Hindlimb muscle (tissue), 1 donor: ENCODE data around the gene MYL12B. TPM values are rescaled to one million over a fixed set of nuclear protein-coding genes. Genes with fewer than 3 reads are reported as not detected.

Source experiments
- DNase-seq: peaks from one replicate; pipeline ENCODE4 v3.0.0-alpha.2; 2013
- polyA plus RNA-seq: library from polyadenylated mRNA; unstranded; fragments of 120-200 nt; gene quantifications from one replicate; pipeline ENCODE4 v1.2.1, GENCODE V29; 2013; ENCODE audit not compliant: insufficient read length

Gene MYL12B
- polyA plus RNA-seq, 1 donor = 205 TPM

DNA sequence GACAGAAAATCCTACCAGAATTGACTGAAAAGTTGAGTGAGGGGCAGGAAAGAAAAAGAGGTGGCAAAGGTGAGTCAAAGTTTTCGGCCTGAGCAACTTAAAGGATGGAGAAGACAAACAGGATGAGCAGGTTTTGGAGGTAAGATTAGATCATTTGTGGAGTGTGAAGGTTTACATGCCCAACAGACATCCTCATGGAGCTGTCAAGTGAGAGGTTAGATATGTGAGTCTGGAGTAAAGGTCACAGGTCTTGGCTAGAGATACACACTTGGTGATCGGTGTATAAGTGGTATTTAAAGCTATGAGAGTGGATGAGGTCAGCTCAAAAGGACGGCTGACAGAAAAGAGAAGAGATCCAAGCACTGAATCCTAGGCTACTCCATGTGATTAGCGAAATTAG, 25.5 kb upstream of the MYL12B start:
- DNase-seq = no peak

DNA sequence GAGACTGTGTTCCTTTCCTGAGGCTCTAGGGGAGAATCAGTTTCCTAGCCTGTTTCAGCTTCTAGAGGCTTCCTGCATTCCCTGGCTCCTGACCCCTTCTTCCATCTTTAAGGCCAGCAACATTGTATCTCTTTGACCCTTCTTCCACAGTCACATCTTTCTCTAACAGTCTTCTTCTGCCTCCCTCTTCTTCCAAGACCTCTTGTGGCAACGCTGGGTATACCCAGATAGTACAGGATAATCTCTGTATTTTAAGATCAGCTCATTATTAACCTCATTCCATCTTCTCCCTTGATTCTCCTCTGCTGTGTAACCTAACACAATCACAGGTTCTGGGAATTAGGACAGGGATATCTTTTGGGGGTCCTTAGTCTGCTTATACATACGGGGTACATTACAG, 23.2 kb upstream of the MYL12B start:
- DNase-seq = no peak

DNA sequence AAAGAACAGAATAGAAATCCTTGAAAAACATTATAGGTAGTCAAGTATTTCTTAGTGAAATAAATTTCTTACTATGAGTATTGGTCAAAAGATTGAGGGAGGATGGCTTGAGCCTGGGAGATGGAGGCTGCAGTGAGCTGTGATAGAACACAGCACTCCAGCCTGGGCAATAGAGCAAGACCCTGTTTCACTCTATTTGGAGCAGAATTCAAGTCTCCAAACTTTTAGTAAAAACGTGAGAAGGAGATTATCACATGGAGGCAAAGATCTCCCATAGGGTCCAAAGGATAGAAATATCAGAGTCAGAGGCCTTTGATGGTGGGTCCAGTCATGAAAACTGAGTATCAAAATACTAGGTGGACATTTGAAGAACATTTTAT, 16.8 kb upstream of the MYL12B start:
- DNase-seq = no peak

DNA sequence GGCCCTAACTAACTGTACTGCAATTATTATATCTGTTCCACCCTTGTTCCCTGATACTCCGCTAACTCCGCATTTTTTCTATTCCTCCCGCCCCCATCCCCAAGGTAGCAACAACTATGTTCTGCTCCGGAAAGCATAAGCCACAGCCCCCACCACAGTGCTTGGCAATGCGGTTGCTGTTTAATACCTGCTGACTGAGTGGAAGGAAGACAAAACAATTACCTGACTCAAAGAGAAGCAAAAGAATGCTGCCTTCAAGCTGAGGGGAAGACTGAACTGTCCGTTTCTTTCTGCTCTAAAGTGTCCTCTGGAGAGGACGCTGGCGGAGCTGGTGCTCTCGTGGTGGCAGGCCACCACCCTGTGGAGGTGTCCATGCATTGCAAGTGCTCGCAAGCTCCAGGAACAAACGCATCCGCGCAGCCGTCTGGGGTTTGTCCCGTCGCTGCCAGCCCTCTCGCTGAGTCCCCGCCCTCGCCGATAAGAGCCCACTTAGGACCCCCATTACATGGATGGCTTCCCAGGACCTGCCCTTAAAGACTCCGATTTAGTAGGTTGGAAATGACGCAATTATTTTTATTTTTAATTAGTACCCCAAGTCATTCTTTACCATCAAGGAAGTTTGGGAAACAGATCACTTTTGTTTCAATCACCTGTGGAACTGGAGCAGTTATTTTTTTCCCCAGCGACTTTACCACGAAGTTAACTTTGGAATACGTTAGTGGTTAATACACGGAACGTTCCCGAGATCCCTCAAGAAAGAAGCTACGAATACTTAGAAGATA, 15.9 kb upstream of the MYL12B start:
- peak; percentile 91 for DNase-seq

DNA sequence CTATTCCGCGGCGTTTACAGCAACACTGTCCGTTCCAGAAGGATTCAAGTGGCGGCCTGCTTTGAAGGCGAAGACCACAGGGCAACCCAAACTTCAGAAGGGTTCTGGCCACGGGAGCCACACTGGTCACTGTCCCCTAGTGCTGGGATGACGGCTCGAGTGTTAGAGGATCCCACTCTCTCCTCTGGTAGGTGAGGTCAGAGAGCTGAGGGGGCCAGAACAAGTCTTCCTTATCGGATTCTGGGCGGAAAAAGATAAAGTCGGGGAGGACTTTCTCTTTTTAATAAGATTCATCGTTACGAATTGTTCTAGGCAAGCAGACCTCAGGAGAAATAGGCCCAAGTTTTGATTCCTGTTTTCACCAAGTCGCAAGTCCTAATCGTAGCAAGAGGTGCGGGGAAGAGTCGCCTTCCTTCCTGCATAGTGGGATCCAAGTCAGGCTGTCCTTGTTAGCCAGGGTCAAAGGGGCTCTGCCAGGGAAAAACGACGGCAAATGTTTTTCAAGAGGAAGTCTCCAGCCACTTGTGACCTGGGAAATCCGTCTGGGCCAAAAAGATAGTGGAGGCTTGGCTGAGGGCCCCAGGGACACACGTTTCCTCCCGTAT, 15.2 kb upstream of the MYL12B start:
- DNase-seq = peak; percentile 50

DNA sequence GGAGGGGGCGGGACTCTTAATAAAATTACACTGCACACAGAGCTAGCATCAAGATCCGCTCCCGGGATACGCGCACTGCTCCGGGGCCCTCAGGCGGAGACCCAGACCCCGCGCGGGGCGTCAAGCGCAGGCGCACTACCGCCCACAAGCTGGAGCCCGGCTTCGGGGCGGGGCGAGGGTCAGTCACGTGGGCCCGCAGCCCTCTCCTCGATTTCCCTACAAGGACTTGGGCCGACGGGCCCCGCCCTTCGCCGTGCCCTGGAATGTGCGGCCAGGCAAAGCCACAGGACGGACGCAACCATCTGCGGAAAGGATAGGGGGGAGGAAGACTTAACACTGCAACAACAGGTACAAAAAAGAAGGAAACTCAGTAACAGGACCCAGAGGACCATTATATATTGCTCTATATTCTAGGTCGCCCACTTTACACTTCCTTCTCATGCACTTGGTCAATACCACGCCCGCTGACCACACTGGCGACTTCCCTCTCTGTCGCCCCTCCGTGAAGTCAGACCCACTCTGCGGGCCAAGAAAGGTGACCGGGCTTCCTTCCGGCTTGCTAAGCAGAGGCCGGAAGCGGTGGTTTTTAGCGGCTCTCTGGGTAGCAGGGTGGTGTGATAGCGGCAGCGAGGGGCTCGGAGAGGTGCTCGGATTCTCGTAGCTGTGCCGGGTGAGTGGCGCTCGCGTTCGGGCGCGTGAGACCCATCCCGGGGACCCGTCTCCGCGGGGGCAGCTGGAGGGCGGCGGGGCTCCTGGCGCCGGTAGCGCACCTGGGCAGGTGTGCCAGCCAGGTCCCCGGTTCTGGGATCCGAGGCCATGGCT, 14.5 kb upstream of the MYL12B start, which contains the start of gene MYL12A:
Gene MYL12A, plus strand, starts transcription at position 562 of the 822 bp plus-strand sequence. CDS start 5,447 bp downstream, outside the sequence.
- DNase-seq = peak; percentile 98

DNA sequence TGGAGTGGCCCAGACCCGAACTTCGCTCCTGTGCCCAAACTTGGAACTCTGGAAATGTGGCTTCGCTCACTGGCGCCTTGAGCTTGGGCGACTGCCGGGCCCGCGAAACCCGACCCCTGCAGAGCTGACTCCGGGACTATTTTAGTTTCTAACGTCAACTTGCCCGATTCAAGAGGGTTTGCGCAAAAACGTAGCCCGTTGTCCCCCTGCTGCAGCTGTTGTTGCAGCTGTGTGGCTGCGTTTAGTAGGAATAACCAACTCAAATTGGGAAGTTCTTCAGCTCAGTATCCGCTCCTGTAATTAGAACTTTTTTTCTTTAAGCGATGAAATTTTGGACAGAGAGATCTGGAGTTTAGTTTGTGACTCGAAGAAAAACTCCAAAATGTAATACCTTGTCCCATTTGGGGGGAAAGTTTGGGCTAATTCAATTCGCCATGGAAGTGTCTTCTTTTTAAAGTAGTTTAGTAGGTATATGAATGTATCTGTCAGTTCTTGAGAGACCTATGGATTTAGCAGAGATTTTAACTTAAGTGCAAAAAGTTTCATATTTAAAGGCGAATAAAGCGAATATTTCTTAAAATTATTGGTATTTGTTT, 13.8 kb upstream of the MYL12B start:
- peak; percentile 76 for DNase-seq

DNA sequence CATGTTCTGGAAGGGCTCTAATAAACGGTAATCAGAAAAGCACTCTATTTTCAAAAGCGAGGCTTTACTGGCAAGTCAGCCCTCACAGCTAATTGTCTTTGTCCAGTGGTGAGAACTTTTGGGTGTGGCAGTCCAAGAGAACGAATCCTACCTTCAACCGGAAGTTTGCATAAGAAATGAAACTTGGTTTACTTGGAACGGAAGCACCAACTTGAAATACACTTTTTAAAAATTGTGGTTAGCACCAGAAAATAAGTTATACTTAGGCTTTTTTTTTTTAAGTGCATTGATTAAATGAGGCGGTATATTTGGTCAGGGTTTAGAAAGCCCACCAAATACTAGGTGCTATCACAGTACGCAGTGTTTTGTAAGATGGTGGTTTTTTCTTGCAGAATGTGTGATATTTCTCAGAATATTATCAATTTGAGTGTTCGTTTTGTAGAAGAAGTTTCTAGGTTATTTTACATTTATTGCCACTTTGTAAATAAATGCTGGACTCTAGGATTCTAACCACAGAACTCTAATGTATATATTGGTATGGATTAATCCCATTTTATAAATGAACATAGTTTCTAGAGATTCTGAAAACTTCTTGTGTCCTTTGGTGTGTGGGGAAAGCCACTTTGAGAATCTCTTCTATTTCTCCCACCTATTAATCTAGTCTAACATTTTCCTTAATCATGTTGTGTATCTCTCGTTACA, 13.1 kb upstream of the MYL12B start:
- peak; percentile 16 for DNase-seq

DNA sequence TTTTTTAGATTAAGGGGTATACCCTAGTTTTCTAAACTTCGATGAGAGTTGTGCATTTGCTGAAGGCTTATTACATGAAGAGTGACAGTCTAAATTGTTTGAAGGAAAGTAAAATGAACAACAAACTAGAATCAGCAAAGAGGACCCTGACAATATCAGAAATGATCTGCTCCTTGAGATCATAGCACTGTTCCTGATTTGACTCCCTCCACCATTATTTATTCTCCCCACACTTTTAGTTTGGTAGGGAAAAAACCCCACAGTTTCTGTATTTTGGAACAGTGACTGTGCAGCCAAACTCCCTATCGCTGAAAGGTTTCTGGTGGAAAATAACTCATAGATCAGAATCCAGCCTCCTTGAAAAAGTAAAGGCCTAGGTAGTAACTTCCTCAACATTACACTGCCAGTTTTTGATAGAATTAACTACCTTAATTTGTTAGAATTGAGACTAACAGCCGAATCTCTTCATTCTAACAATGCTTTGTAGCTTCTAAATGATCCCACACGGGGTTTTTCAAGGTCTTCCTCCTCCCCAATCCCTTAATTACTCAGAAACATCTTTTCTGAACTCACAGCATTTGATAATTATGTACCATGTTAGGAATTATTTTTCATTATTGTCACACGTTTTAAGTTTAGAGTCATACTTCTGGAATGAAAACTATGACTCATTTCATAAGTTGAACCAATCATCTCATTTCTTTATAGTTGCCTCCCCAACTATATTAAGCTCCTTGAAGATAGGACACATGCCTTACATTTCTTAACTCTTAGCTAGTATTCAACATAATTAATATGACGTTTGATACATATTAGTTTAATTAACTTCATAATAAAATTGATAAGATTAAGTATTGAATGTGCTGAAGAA, 11.5 kb upstream of the MYL12B start:
- DNase-seq = no peak

DNA sequence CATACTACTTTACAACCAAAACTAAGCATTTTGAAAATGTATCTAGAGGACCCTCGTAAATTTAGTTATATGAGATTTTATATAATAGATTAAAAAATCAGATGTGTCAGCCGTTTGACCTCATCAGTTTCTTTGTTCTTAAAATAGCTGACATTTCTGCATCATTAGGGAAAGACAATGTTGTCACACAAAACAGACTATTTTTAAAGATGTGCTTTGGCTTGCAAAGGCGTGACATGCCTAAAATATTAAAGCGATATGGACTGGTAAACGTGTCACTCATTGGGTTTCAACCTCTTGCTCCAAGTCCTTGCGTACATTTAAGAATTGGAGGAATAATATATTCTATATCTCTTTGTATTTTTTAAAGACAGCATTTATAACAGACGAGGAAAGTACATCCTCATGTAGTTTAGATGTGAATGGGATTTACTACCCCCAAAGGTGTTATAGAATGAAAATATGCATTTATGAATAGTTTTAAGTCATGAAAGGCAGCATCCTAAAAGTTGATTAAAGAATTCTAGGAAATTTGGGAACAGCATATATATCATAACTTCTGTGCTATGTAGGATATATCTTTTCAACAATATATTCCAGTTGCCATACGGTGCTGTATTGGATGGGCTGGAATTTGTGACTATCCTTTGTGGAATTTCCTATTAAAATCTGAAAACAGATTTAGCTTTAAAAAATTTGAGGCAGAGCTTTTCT, 10.5 kb upstream of the MYL12B start:
- DNase-seq = no peak

DNA sequence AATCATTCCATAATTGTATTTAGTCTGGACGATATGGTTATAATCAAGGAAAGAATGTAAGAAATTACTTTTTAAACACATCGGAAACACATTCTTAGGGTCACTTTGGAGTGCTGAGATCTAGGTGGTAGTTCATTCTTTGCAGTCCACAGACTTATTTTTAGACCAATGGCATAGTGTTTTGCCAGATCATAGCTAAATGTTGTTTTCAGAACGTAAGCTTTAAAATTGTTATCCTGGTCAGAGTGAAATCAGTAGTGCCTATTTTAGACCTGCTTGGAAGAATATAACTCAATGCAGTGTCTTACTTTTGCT, 10.0 kb upstream of the MYL12B start:
- no peak for DNase-seq

DNA sequence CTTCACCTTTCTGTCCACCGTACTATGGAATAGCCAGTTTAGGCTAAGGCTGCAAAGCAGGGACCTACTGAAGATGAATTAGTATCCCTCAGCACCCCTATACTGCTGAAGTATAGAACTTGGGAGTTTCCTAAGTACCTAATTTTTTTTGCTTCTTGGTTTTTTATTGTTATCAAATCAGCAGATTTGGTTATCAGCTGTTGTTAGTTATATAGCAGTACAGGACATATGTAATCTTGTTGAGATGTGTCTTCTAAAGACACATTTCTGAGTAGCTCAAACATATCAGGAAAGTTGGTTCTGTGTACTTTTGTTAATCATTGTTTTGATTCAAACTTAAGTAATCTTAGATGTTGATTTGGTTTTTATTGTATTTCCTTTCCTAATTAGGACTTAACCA, 9.1 kb upstream of the MYL12B start:
- no peak for DNase-seq

DNA sequence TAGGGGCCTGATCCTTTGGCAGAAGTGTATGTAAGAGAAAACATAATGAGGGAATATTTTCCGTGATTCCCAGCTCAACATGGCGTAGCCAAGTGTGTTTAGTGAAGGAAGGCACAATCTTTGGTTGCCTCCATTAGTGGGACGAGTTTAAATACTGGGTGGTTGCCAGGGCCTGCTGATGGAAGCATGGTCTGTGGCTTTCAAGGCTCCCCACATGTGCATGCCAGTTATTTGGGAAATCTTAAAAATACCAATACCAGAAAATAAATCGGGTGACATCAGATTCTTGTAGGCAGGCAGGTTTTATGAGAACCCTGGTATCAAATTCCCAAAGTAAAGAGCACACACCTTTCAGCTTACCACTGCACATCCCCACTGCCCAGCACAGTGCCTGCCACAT, 7.2 kb upstream of the MYL12B start:
- no peak for DNase-seq

DNA sequence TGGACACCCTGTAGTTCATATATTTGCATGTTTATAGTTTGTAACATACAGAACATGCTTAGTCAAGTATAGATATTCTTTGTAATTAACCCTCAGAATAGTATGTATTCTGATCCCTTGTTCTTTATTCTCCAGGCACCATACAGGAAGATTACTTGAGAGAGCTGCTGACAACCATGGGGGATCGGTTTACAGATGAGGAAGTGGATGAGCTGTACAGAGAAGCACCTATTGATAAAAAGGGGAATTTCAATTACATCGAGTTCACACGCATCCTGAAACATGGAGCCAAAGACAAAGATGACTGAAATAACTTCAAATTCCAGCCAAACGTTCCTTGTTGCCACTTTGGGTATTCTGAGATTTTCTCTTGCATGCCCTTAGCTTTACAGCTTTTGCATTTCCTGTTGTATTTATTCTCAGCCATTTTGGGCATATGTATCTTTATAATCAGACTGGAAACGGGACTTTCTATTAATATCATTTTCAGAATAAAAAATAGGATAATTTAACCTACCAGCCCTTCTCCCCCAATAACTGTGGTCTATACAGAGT, 6.2 kb upstream of the MYL12B start:
- no peak for DNase-seq

DNA sequence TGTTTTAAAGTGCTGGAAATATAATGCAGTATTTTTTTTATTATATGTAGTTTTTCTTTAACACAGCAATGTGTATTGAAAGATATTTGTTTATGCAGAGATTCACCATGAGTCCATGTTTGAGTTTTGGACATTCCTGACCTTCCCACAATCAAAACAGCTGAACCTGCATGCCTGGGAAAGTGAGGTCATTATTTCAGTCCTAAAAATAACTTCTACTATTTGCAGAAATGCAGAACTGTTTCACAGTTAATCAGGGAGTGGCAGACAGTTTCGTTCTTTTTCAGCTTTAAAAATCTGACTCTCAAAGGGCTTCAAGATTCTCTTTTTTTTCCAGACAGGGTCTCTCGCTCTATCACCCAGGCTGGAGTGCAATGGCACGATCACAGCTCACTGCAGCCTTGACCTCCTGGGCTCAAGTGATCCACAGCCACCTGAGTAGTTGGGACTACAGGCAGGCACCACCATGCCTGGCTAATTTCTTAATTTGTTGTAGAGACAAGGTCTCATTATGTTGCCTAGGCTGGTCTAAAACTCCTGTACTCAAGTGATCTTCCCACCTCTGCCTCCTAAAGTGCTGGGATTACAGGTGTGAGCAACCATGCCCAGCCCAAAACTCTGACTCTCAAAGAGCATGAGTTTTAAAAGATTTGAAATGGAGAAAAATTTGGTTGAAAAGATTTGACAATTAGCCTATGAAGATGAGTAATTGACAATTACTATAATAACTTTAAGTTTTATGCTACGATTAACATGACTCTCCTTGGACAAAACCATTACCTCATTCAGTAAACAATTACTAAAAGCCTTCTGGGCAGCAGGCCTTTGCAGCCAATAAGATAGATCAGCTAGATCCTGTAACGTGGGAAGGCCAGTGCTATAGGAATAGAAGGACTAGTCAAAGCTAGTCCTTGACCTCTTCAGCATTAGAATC, 5.0 kb upstream of the MYL12B start:
- DNase-seq = no peak

DNA sequence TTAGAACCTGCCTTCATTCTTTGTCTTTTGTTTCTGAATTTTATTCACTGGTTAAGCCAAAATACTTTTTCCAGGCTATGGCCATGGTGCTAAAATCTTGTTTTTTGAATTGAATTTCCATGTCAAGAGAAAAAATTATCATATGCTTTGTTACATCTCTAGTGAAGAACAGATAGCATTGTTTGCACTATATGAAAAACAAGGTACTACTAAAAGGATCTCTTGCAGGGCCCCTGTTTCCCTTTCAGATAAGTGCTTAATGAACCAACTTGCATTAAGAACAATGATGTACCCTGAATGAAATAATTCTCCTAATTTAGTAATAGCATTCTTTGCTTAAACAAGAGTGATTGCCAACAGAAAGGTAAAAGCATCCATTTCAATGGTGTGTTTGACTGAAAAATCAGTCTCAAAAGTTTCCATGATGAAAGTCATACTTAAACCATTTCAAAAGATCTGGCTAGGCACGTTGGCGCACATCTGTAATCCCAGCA, 4.3 kb upstream of the MYL12B start:
- no peak for DNase-seq

DNA sequence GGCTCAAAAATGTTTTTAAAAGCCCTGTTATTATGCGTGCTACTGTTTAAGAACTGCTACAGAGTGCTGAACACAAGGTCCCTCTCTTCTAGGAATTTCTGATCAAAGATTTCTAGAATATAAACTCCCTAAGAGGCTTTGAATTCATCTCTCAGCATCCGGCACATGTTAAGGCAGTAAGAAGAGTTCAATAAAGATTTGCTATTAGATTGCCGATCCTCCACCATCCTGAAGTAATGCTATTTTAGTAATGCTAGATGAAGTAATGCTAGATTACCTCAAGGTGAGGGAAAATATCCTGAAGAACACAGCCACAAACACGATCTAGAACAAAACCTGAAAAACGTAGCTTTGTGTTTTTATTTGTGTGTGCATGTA, 949 bp upstream of the MYL12B start:
- DNase-seq = no peak

DNA sequence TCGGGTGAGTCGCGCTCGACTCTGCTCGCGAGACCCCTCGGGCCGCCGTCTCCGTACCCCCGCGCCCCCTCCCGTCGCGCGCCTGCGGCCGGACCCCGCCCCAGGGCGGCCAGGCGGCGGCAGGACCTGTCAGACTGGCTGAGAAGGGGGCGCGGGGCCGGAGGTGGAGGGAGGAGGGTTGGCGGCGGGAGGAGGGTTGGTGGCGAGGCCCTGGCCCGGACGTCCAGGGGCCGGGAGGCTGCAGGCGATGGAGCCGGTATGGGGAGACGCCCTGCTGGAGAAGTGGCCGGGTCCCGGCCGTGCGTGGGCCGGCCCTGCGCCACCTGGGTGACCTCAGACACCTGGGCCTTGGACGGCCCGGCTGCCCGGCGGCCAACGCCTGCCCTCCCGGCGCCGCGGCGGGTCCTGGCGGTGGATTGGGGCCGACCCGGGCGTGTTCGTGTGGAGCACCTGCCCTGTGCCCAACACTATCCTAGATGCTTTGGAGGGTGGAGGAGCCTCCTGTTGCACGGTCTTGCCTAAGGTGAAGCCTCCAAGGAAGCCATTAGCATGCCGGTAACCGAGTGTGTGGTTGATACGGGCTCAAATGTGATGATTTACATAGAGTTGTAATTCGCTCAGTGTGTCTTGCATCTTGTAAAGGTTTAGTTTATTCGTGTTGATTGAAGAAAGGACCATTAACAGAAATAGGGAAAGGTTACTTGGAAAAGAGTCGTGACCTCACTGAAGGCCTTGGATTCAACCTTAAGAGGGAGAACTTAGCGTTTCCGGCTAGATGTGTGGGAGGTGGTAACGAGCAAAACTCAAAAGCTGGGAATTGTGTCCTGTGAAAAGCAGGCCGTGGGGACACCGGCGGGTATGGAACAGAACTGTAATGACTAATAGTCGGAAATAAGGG, 550 bp downstream of the MYL12B start:
- peak; percentile 19 for DNase-seq
